Mammary epithelial cell (primary cell): ENCODE results near the gene CPEB3.

Source experiments
- EZH2 ChIP-seq: IDR thresholded peaks from 2 replicates; pipeline ENCODE4 v1.6.1; 2012; ENCODE audit warnings: low read length, inconsistent platforms, borderline replicate concordance
- TF ChIP-seq, protein P1 (sequence below), 2 donors: IDR thresholded peaks in 1 of 2; conservative IDR thresholded peaks in 1 of 2; 2 replicates each; pipeline ENCODE4 v1.5.1; 2011 to 2012; ENCODE audit warnings: inconsistent platforms in 2 of 2, low read length in 2 of 2, mild to moderate bottlenecking in 2 of 2, control low read depth in 1 of 2, low read depth in 1 of 2; ENCODE audit not compliant: insufficient read depth in 1 of 2; ENCODE audit errors: extremely low read depth in 1 of 2

GRCh38 chr10:92108747-92109146 lies 182.1 kb downstream of the CPEB3 start:
- TF ChIP-seq, protein P1, sequence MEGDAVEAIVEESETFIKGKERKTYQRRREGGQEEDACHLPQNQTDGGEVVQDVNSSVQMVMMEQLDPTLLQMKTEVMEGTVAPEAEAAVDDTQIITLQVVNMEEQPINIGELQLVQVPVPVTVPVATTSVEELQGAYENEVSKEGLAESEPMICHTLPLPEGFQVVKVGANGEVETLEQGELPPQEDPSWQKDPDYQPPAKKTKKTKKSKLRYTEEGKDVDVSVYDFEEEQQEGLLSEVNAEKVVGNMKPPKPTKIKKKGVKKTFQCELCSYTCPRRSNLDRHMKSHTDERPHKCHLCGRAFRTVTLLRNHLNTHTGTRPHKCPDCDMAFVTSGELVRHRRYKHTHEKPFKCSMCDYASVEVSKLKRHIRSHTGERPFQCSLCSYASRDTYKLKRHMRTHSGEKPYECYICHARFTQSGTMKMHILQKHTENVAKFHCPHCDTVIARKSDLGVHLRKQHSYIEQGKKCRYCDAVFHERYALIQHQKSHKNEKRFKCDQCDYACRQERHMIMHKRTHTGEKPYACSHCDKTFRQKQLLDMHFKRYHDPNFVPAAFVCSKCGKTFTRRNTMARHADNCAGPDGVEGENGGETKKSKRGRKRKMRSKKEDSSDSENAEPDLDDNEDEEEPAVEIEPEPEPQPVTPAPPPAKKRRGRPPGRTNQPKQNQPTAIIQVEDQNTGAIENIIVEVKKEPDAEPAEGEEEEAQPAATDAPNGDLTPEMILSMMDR (conservative IDR thresholded peaks at IDR 0.05 in 1 of 2, IDR thresholded peaks at IDR 0.05 in 1 of 2; ENCODE audit: extremely low read depth in 1 of 2, insufficient read depth in 1 of 2, low read depth in 1 of 2, low read length in 2 of 2), result no peak
- TF ChIP-seq EZH2, result no peak
